ENCODE results near the gene MICAL3. TPM values are rescaled to one million over a fixed set of nuclear protein-coding genes. Genes with fewer than 3 reads are reported as not detected.
A peak's percentile ranks its signal among the peaks of the same experiment; 100 is the strongest.

MICAL3 gene
- total RNA-seq, 1 donor from 2014 or later, result 31.2 TPM

- intact Hi-C loops (cut with DNase I), result no loop called here
- H3K9me3 ChIP-seq, result no peaks in the 10 kb centered on the region
- H3K4me1 ChIP-seq, result peaks cover 17% of the 10 kb centered on the region
- TF ChIP-seq CTCF (IDR thresholded peaks at IDR 0.05), result no peak
- no peaks in the 10 kb centered on the region for H3K27me3 ChIP-seq
- no peak overlapping the region for H3K4me3 ChIP-seq
- DNase-seq, result no peak
- ATAC-seq, result no peak
- H3K27ac ChIP-seq, result no peak overlapping the region
- H3K36me3 ChIP-seq, result no peaks in the 10 kb centered on the region
Observed at GRCh38 chr22:17775781-17776465, 248.4 kb downstream of the MICAL3 start.

- TF ChIP-seq CTCF (IDR thresholded peaks at IDR 0.05), result no peak
- Histone ChIP-seq H3K27ac (no peak overlapping the region), H3K36me3 (no peaks in the 10 kb centered on the region), H3K27me3 (no peaks in the 10 kb centered on the region), H3K4me1 (peaks cover 17% of the 10 kb centered on the region), H3K9me3 (no peaks in the 10 kb centered on the region), H3K4me3 (no peak overlapping the region)
- intact Hi-C loops (cut with DNase I), result no loop called here
- DNase-seq, result no peak
- no peak for ATAC-seq
Observed at GRCh38 chr22:17774926-17775685, 249.3 kb downstream of the MICAL3 start.

GRCh38 chr22:17774206-17774925 lies 250.0 kb downstream of the MICAL3 start, which contains the start of gene BID:
TSS of gene BID (minus strand) at chr22:17774469. CDS start at chr22:17750116, 24,353 bp downstream.
- Histone ChIP-seq H3K4me1 (peaks cover 25% of the 10 kb centered on the region), H3K36me3 (no peaks in the 10 kb centered on the region), H3K27ac (peak within 1 kb of the TSS; percentile 70), H3K27me3 (no peaks in the 10 kb centered on the region), H3K9me3 (no peaks in the 10 kb centered on the region), H3K4me3 (peak within 1 kb of the TSS; percentile 69)
- peak; percentile 86 for DNase-seq
- peak; percentile 70 for ATAC-seq
- intact Hi-C loops (cut with DNase I), result no loop called here
- TF ChIP-seq CTCF (IDR thresholded peaks at IDR 0.05), result no peak

GRCh38 chr22:17773606-17774205 lies 250.7 kb downstream of the MICAL3 start:
- H3K27ac ChIP-seq, result peak overlapping the region; percentile 70
- no peak for DNase-seq
- no peaks in the 10 kb centered on the region for H3K27me3 ChIP-seq
- ATAC-seq, result peak; percentile 38
- H3K36me3 ChIP-seq, result no peaks in the 10 kb centered on the region
- no peaks in the 10 kb centered on the region for H3K9me3 ChIP-seq
- H3K4me3 ChIP-seq, result peak overlapping the region; percentile 69
- intact Hi-C loops (cut with DNase I), result no loop called here
- H3K4me1 ChIP-seq, result peaks cover 26% of the 10 kb centered on the region
- no peak for TF ChIP-seq CTCF (IDR thresholded peaks at IDR 0.05)

GRCh38 chr22:17772958-17773605 lies 251.3 kb downstream of the MICAL3 start:
- intact Hi-C loops (cut with DNase I), result no loop called here

More at GRCh38 chr22:17772958-17773605, 251.3 kb downstream of the MICAL3 start:
- no peaks in the 10 kb centered on the region for H3K9me3 ChIP-seq
- ATAC-seq, result peak; percentile 5
- H3K27me3 ChIP-seq, result no peaks in the 10 kb centered on the region
- H3K27ac ChIP-seq, result no peak overlapping the region
- DNase-seq, result no peak
- peaks cover 26% of the 10 kb centered on the region for H3K4me1 ChIP-seq
- peak overlapping the region; percentile 69 for H3K4me3 ChIP-seq
- TF ChIP-seq CTCF (IDR thresholded peaks at IDR 0.05), result no peak
- no peaks in the 10 kb centered on the region for H3K36me3 ChIP-seq

Data from upper lobe of right lung (tissue), 1 donor.